ENCODE measurements around the gene ANKK1.

- TF ChIP-seq CTCF (conservative IDR thresholded peaks at IDR 0.05 in 1 of 2, IDR thresholded peaks at IDR 0.05 in 1 of 2; ENCODE audit: extremely low read depth in 1 of 2, insufficient read depth in 1 of 2, low read depth in 1 of 2, low read length in 2 of 2) (no peak), EZH2 (IDR thresholded peaks at IDR 0.05; ENCODE audit: borderline replicate concordance, low read length) (no peak)
These were observed 6.0 kb downstream of the ANKK1 start for GRCh38 chr11:113393501-113393985.

Measured in mammary epithelial cell (primary cell).